GM23338 (cell line): ENCODE data around the gene SNAP47. TPM values are rescaled to one million over a fixed set of nuclear protein-coding genes. Genes with fewer than 3 reads are reported as not detected.

Experiments used
- ATAC-seq: fragments of 200-7000 bp; cut with Tn5 transposase; 3 replicates; pipeline ENCODE4 v1.9.1; 2020
- DNase-seq: peaks from one replicate; pipeline ENCODE4 v3.0.0-alpha.2; 2015; ENCODE audit warnings: low spot score
- H2AFZ ChIP-seq: fragments of 200-600 bp; sonication (generic); 2 replicates; pipeline ENCODE4 v1.8.0; 2016; ENCODE audit warnings: antibody characterized with exemption, mild to moderate bottlenecking, moderate library complexity
- H3F3A ChIP-seq: fragments of 200-600 bp; sonication (generic); replicated peaks from 2 replicates; pipeline ENCODE4 v1.8.0; 2017; ENCODE audit warnings: antibody characterized with exemption, mixed run types, low read depth
- H3K27ac ChIP-seq: fragments of 200-600 bp; sonication (generic); 2 replicates; pipeline ENCODE4 v1.6.1; 2016; ENCODE audit warnings: low read depth
- H3K27me3 ChIP-seq: fragments of 200-600 bp; sonication (generic); 2 replicates; pipeline ENCODE4 v1.8.0; 2016; ENCODE audit warnings: mild to moderate bottlenecking, mixed run types, moderate library complexity; ENCODE audit not compliant: insufficient read depth
- H3K36me3 ChIP-seq: fragments of 200-600 bp; sonication (generic); 2 replicates; pipeline ENCODE4 v1.8.0; 2016; ENCODE audit warnings: mild to moderate bottlenecking; ENCODE audit not compliant: insufficient read depth
- H3K4me1 ChIP-seq: fragments of 200-600 bp; sonication (generic); 2 replicates; pipeline ENCODE4 v1.8.0; 2016; ENCODE audit warnings: mild to moderate bottlenecking, moderate library complexity; ENCODE audit not compliant: insufficient read depth
- H3K4me2 ChIP-seq: fragments of 200-600 bp; sonication (generic); 2 replicates; pipeline ENCODE4 v1.7.1; 2017; ENCODE audit warnings: mixed run types
- H3K4me3 ChIP-seq: fragments of 200-600 bp; sonication (generic); 2 replicates; pipeline ENCODE4 v1.6.1; 2016; ENCODE audit warnings: mixed run types
- H3K79me2 ChIP-seq: fragments of 200-600 bp; sonication (generic); replicated peaks from 2 replicates; pipeline ENCODE4 v1.8.0; 2017; ENCODE audit warnings: mild to moderate bottlenecking; ENCODE audit not compliant: insufficient read depth
- H3K9me2 ChIP-seq: fragments of 200-600 bp; sonication (generic); 2 replicates; pipeline ENCODE4 v1.8.0; 2017; ENCODE audit not compliant: insufficient read depth
- H4K20me1 ChIP-seq: fragments of 200-600 bp; sonication (generic); replicated peaks from 2 replicates; pipeline ENCODE4 v1.8.0; 2017; ENCODE audit warnings: mild to moderate bottlenecking; ENCODE audit not compliant: insufficient read depth
- H3K27ac Mint-ChIP-seq: 2 replicates; pipeline ENCODE4 v1.8.0; 2020; ENCODE audit warnings: inconsistent platforms, mild to moderate bottlenecking, moderate library complexity, mixed read lengths
- H3K27me3 Mint-ChIP-seq: 3 replicates; pipeline ENCODE4 v1.8.0; 2022; ENCODE audit warnings: low read depth, mild to moderate bottlenecking, moderate library complexity, mixed read lengths, inconsistent platforms; ENCODE audit not compliant: insufficient read depth, poor library complexity
- H3K36me3 Mint-ChIP-seq: 3 replicates; pipeline ENCODE4 v1.8.0; 2021; ENCODE audit warnings: low read depth, mild to moderate bottlenecking, inconsistent platforms, moderate library complexity, mixed read lengths
- H3K4me1 Mint-ChIP-seq: 3 replicates; pipeline ENCODE4 v1.8.0; 2020; ENCODE audit warnings: mild to moderate bottlenecking, inconsistent platforms, mixed read lengths
- H3K4me3 Mint-ChIP-seq: 3 replicates; pipeline ENCODE4 v1.8.0; 2021; ENCODE audit warnings: moderate library complexity, mild to moderate bottlenecking, inconsistent platforms, mixed read lengths
- H3K9me3 Mint-ChIP-seq: 3 replicates; pipeline ENCODE4 v1.8.0; 2020; ENCODE audit warnings: moderate library complexity, mild to moderate bottlenecking, inconsistent platforms, mixed read lengths
- EZH2 ChIP-seq: fragments of 200-600 bp; sonication (generic); IDR thresholded peaks from one replicate; pipeline ENCODE4 v1.8.0; 2017; ENCODE audit warnings: antibody characterized with exemption, mild to moderate bottlenecking, low read depth; ENCODE audit not compliant: unreplicated experiment
- EZH2phosphoT487 ChIP-seq: fragments of 200-600 bp; sonication (generic); IDR thresholded peaks from one replicate; pipeline ENCODE4 v1.8.1; 2018; ENCODE audit warnings: antibody characterized with exemption; ENCODE audit not compliant: unreplicated experiment
- JUNB ChIP-seq: IDR thresholded peaks from one replicate; pipeline ENCODE4 v1.6.1; 2016; ENCODE audit warnings: antibody characterized with exemption; ENCODE audit not compliant: unreplicated experiment
- NANOG ChIP-seq: IDR thresholded peaks from 2 replicates; pipeline ENCODE4 v1.6.1; 2016; ENCODE audit warnings: antibody characterized with exemption, borderline replicate concordance
- POLR2AphosphoS5 ChIP-seq: IDR thresholded peaks from 2 replicates; pipeline ENCODE4 v1.6.1; 2016; ENCODE audit warnings: antibody characterized with exemption, low read depth
- STAT1 ChIP-seq: IDR thresholded peaks from one replicate; pipeline ENCODE4 v1.6.1; 2016; ENCODE audit warnings: antibody characterized with exemption; ENCODE audit not compliant: unreplicated experiment
- polyA plus RNA-seq: library from polyadenylated mRNA; unstranded; fragments of >200 nt; fragmentation: Nextera tagmentation; extraction: Ambion mirVana; gene quantifications from 2 replicates; pipeline ENCODE4 v1.2.1, GENCODE V29; 2016
- total RNA-seq: library from RNA; depleted of rRNA; stranded (reverse); fragments of >200 nt; shearing (Covaris generic); gene quantifications from 2 replicates; pipeline ENCODE4 v1.2.3, GENCODE V29; 2014
- TF ChIP-seq, protein P1 (sequence below): fragments of 250-450 bp; sonication (Bioruptor Pico); IDR thresholded peaks from 2 replicates; pipeline ENCODE4 v1.5.0; 2020; ENCODE audit warnings: mild to moderate bottlenecking, moderate library complexity

SNAP47 gene
- total and polyA plus RNA-seq, 2 experiments from 2014 or later = 19.5 to 51.8 TPM

DNA sequence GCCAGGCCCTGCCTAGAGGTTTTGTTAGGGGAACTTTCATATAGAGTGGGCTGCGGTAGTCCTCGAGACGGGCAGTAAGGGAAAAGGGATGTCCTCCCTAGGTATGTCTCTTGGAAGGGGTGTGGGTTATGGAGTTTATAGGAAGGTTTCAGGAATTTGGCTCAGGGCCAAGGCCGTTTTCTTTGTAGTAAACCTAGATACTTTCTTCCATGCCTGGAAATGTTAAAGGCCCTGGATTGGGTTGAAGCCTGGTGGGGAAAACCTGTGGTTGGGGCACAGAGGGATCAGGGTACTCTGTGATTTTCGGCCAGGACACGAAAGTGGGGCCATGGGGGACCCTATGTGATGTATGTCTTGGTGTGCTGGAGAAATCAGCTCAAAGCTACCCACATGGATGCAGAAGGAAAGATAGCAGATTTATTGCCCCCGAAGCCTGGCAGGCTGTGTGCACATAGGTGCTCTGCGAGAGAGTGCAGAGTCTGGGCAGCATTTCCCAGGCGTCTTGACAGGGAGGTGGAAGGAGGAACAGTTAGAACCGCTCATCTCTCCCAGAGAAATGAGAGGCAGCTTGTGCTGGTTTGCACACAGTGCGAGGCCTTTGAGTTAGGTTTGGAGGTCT, 1.7 kb downstream of the SNAP47 start:
- H3K27ac Mint-ChIP-seq = no peak overlapping the region
- no peak for DNase-seq
- H3K27me3 ChIP-seq = no peaks in the 10 kb centered on the region
- no peak overlapping the region for H3K27ac ChIP-seq
- H4K20me1 ChIP-seq = peaks cover 7% of the 10 kb centered on the region; the same call in 1 of the 2 replicates
- peaks cover 15% of the 10 kb centered on the region for H3K27me3 Mint-ChIP-seq
- H3F3A ChIP-seq = no peaks in the 10 kb centered on the region
- H2AFZ ChIP-seq = no peak overlapping the region
- H3K9me2 ChIP-seq = no peaks in the 10 kb centered on the region
- H3K9me3 Mint-ChIP-seq = no peaks in the 10 kb centered on the region; the same call in 2 of the 3 replicates
- H3K4me1 Mint-ChIP-seq = peaks cover 20% of the 10 kb centered on the region; the same call in 2 of the 3 replicates
- H3K4me1 ChIP-seq = peaks cover 3% of the 10 kb centered on the region; the same call in 1 of the 2 replicates
- no peak overlapping the region for H3K4me3 ChIP-seq
- H3K36me3 ChIP-seq = no peaks in the 10 kb centered on the region
- no peak for TF ChIP-seq EZH2
- TF ChIP-seq, protein P1, sequence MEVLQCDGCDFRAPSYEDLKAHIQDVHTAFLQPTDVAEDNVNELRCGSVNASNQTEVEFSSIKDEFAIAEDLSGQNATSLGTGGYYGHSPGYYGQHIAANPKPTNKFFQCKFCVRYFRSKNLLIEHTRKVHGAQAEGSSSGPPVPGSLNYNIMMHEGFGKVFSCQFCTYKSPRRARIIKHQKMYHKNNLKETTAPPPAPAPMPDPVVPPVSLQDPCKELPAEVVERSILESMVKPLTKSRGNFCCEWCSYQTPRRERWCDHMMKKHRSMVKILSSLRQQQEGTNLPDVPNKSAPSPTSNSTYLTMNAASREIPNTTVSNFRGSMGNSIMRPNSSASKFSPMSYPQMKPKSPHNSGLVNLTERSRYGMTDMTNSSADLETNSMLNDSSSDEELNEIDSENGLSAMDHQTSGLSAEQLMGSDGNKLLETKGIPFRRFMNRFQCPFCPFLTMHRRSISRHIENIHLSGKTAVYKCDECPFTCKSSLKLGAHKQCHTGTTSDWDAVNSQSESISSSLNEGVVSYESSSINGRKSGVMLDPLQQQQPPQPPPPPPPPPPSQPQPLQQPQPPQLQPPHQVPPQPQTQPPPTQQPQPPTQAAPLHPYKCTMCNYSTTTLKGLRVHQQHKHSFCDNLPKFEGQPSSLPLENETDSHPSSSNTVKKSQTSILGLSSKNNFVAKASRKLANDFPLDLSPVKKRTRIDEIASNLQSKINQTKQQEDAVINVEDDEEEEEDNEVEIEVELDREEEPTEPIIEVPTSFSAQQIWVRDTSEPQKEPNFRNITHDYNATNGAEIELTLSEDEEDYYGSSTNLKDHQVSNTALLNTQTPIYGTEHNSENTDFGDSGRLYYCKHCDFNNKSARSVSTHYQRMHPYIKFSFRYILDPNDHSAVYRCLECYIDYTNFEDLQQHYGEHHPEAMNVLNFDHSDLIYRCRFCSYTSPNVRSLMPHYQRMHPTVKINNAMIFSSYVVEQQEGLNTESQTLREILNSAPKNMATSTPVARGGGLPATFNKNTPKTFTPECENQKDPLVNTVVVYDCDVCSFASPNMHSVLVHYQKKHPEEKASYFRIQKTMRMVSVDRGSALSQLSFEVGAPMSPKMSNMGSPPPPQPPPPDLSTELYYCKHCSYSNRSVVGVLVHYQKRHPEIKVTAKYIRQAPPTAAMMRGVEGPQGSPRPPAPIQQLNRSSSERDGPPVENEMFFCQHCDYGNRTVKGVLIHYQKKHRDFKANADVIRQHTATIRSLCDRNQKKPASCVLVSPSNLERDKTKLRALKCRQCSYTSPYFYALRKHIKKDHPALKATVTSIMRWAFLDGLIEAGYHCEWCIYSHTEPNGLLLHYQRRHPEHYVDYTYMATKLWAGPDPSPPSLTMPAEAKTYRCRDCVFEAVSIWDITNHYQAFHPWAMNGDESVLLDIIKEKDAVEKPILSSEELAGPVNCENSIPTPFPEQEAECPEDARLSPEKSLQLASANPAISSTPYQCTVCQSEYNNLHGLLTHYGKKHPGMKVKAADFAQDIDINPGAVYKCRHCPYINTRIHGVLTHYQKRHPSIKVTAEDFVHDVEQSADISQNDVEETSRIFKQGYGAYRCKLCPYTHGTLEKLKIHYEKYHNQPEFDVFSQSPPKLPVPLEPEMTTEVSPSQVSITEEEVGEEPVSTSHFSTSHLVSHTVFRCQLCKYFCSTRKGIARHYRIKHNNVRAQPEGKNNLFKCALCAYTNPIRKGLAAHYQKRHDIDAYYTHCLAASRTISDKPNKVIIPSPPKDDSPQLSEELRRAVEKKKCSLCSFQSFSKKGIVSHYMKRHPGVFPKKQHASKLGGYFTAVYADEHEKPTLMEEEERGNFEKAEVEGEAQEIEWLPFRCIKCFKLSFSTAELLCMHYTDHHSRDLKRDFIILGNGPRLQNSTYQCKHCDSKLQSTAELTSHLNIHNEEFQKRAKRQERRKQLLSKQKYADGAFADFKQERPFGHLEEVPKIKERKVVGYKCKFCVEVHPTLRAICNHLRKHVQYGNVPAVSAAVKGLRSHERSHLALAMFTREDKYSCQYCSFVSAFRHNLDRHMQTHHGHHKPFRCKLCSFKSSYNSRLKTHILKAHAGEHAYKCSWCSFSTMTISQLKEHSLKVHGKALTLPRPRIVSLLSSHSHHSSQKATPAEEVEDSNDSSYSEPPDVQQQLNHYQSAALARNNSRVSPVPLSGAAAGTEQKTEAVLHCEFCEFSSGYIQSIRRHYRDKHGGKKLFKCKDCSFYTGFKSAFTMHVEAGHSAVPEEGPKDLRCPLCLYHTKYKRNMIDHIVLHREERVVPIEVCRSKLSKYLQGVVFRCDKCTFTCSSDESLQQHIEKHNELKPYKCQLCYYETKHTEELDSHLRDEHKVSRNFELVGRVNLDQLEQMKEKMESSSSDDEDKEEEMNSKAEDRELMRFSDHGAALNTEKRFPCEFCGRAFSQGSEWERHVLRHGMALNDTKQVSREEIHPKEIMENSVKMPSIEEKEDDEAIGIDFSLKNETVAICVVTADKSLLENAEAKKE (CRISPR knock-in tag) = no peak
- H3K36me3 Mint-ChIP-seq = peaks cover 21% of the 10 kb centered on the region
- H3K79me2 ChIP-seq = peaks cover 75% of the 10 kb centered on the region
- H3K4me2 ChIP-seq = 0 out of 2 replicates have a peak overlapping the region, but pooled peaks have one; percentile 84
- peak overlapping the region; percentile 51; the same call in 2 of the 3 replicates for H3K4me3 Mint-ChIP-seq
- ATAC-seq = no peak

DNA sequence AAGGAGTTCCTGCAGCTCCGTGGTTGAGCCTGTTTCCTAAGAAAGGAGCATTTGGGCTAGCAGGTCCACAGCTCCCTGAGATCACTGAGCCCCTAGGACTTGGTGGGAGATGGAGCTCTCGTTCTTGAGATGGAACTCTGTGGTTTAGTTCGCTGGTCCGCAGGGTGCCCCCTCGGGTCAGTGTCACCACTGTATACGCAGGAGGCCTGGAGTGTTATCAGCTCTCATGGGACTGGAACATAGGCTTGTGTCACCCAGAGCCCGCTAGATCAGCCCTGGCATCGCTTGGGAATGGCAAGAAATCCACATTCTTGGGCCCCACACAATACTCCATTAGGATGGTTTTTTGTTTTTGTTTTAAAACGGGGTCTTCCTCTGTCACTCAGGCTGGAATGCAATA, 3.6 kb downstream of the SNAP47 start:
- DNase-seq (no peak), ATAC-seq (no peak)
- peaks cover 18% of the 10 kb centered on the region; the same call in 2 of the 3 replicates for H3K4me1 Mint-ChIP-seq
- Histone ChIP-seq H3K4me3 (no peak overlapping the region), H3K27ac (no peak overlapping the region), H3F3A (no peaks in the 10 kb centered on the region), H4K20me1 (peaks cover 17% of the 10 kb centered on the region), H3K9me2 (no peaks in the 10 kb centered on the region), H3K79me2 (peaks cover 82% of the 10 kb centered on the region), H2AFZ (no peak overlapping the region), H3K4me1 (peaks cover 3% of the 10 kb centered on the region; the same call in 1 of the 2 replicates), H3K36me3 (no peaks in the 10 kb centered on the region), H3K27me3 (no peaks in the 10 kb centered on the region), H3K4me2 (no peak overlapping the region)
- no peak overlapping the region for H3K27ac Mint-ChIP-seq
- no peak overlapping the region for H3K4me3 Mint-ChIP-seq
- H3K9me3 Mint-ChIP-seq = no peaks in the 10 kb centered on the region; the same call in 2 of the 3 replicates
- H3K27me3 Mint-ChIP-seq = peaks cover 14% of the 10 kb centered on the region
- H3K36me3 Mint-ChIP-seq = peaks cover 11% of the 10 kb centered on the region; the same call in 2 of the 3 replicates
- TF ChIP-seq JUNB = no peak
- no peak for TF ChIP-seq STAT1
- TF ChIP-seq POLR2AphosphoS5 = no peak
- TF ChIP-seq NANOG = no peak
- no peak for TF ChIP-seq EZH2phosphoT487
